Epithelial cell of prostate (primary cell): ENCODE measurements around the gene DHCR7.

Experiments
- DNase-seq: peaks from one replicate; pipeline ENCODE4 v3.0.0-alpha.2; 2011; ENCODE audit warnings: low read depth, low spot score
- H3K27ac ChIP-seq: fragments of 450-650 bp; 2 replicates; pipeline ENCODE4 v1.5.1; 2017; ENCODE audit warnings: mild to moderate bottlenecking

The DHCR7 gene

DNA sequence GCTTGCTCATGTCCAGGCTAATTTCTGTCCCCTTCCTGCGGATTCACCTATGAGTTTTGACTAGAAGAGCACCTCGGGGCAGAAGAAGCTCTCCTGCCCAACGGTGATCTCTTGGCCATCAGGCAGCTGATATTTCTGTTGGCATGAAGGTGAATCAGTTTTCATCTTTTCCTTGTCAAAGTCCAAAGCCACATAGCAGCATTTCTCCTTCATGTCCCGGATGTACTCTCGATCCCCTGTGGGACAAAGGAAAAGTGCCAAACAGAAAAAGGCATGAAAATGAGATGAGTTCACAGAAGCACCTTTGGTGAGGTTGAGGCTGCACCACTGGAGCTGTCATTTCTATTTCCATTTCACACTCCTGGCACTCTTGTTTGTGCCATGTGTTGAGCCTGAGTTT, 56.8 kb downstream of the DHCR7 start:
- H3K27ac ChIP-seq: no peak overlapping the region
- DNase-seq: no peak

DNA sequence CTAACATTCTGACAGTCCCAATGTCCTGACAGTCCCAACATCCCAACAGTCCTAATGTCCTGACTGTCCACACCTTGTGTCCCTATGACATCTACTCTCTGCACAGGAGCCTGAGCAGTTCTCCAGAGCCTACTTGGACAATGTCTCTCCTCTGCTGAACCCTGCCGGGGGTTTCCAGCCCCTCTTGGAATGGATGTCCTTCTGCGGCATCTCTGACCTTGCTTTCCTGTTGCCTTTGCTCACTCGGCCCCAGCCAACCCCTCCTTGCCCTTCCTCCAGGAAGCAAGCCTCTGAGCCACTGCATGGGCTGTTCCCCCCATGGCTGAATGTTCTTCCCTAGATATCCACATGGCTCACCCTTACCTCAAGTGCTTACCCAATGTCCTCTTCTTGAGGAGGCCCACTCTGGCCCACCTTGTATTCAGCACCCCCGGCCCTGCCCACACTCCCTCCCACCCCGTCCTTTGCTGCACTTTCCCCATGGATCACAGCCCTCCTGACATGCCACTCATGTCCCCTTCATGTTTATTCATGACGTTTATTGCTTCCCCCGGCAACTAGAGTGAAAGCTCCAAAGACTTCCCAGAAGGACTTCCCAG, 59.5 kb downstream of the DHCR7 start:
- DNase-seq: no peak
- no peak overlapping the region for H3K27ac ChIP-seq

GRCh38 chr11:71387784-71388636, 60.2 kb downstream of the DHCR7 start:
- no peak for DNase-seq

GRCh38 chr11:71387200-71387599, 61.0 kb downstream of the DHCR7 start:
- H3K27ac ChIP-seq: no peak overlapping the region
- DNase-seq: no peak

More at GRCh38 chr11:71387784-71388636, 60.2 kb downstream of the DHCR7 start:
- H3K27ac ChIP-seq: no peak overlapping the region

- DNase-seq: no peak
- H3K27ac ChIP-seq: no peak overlapping the region
Observed at GRCh38 chr11:71386202-71386601, 62.0 kb downstream of the DHCR7 start.

- no peak overlapping the region for H3K27ac ChIP-seq
- DNase-seq: no peak
Observed at GRCh38 chr11:71385091-71385490, 63.1 kb downstream of the DHCR7 start.

DNA sequence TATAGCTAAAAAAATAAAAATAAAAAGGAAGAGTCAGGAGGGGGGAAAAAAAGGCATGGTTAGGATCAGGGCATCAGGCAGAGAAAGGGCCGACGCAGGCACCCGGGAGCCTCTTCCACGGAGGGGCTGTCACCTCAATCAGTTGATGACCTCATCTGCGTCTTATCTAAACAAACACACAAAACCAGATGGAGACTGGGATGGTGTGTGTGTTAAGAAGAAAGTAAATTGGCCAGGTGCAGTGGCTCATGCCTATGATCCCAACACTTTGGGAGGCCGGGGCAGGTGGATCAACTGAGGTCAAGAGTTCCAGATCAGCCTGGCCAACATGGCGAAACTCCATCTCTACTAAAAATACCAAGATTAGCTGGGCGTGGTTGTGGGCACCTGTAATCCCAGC, 63.6 kb downstream of the DHCR7 start:
- no peak for DNase-seq

More for the DNA sequence above, 63.6 kb downstream of the DHCR7 start:
- H3K27ac ChIP-seq: no peak overlapping the region
